WTC11 (cell line): ENCODE results near the gene FAM177B. TPM values are rescaled to one million over a fixed set of nuclear protein-coding genes. Genes with fewer than 3 reads are reported as not detected.

Experiments used
- ATAC-seq: fragments of 200-7000 bp; cut with Tn5 transposase; 2 replicates; pipeline ENCODE4 v1.10.0; 2021; ENCODE audit warnings: mild to moderate bottlenecking, moderate library complexity
- CTCF ChIA-PET: fragments of 300-600 bp; sonication (Branson Sonifier 250); formaldehyde crosslinking; loops from one replicate; lab custom pipeline; 2021; ENCODE audit warnings: antibody characterized with exemption; lab: Charles Lee
- POLR2A ChIA-PET: fragments of 350-600 bp; sonication (Branson Sonifier 250); formaldehyde crosslinking; loops from one replicate; lab custom pipeline; 2021; ENCODE audit warnings: antibody characterized with exemption; lab: Charles Lee
- DNase-seq: peaks from one replicate; pipeline ENCODE4 v3.0.0; 2021; ENCODE audit warnings: low spot score
- H3K27ac Mint-ChIP-seq: 2 replicates; pipeline ENCODE4 v1.8.0; 2021; ENCODE audit warnings: mixed read lengths
- H3K27me3 Mint-ChIP-seq: 2 replicates; pipeline ENCODE4 v1.8.0; 2021; ENCODE audit warnings: low read depth, mild to moderate bottlenecking, moderate library complexity, mixed read lengths
- H3K36me3 Mint-ChIP-seq: 2 replicates; pipeline ENCODE4 v1.8.0; 2021; ENCODE audit warnings: mixed read lengths
- H3K4me1 Mint-ChIP-seq: 2 replicates; pipeline ENCODE4 v1.8.0; 2022; ENCODE audit warnings: mixed read lengths
- H3K4me3 Mint-ChIP-seq: 2 replicates; pipeline ENCODE4 v1.8.0; 2021; ENCODE audit warnings: mild to moderate bottlenecking, moderate library complexity, mixed read lengths
- H3K9me3 Mint-ChIP-seq: 2 replicates; pipeline ENCODE4 v1.8.0; 2021; ENCODE audit warnings: mixed read lengths
- CBFB ChIP-seq: sonication (generic); formaldehyde crosslinking; IDR thresholded peaks from 2 replicates; pipeline ENCODE4 v1.8.1; 2022; ENCODE audit warnings: mild to moderate bottlenecking, low read depth, missing genetic modification reagents
- CREB1 ChIP-seq: sonication (generic); formaldehyde crosslinking; IDR thresholded peaks from 2 replicates; pipeline ENCODE4 v1.8.0; 2023; ENCODE audit warnings: mild to moderate bottlenecking, missing genetic modification reagents
- EMX1 ChIP-seq: fragments of 250-450 bp; sonication (Bioruptor Pico); IDR thresholded peaks from 2 replicates; pipeline ENCODE4 v1.8.0; 2021; ENCODE audit warnings: mild to moderate bottlenecking
- ESRRA ChIP-seq: sonication (generic); formaldehyde crosslinking; IDR thresholded peaks from 2 replicates; pipeline ENCODE4 v1.8.1; 2022; ENCODE audit warnings: mild to moderate bottlenecking, missing genetic modification reagents, borderline replicate concordance
- ETV6 ChIP-seq: sonication (generic); formaldehyde crosslinking; IDR thresholded peaks from 2 replicates; pipeline ENCODE4 v1.8.1; 2022; ENCODE audit warnings: mild to moderate bottlenecking, missing genetic modification reagents
- FOXJ3 ChIP-seq: sonication (generic); formaldehyde crosslinking; IDR thresholded peaks from 2 replicates; pipeline ENCODE4 v1.9.0; 2021; ENCODE audit warnings: missing genetic modification reagents, mild to moderate bottlenecking, borderline replicate concordance
- GTF2I ChIP-seq: fragments of 250-450 bp; sonication (Bioruptor Pico); conservative IDR thresholded peaks from 2 replicates; pipeline ENCODE4 v1.4.0; 2021; ENCODE audit warnings: mild to moderate bottlenecking
- HMGA2 ChIP-seq: fragments of 250-450 bp; sonication (Bioruptor Pico); IDR thresholded peaks from 2 replicates; pipeline ENCODE4 v1.4.0; 2021; ENCODE audit warnings: mild to moderate bottlenecking, moderate library complexity
- IRF2 ChIP-seq: sonication (generic); formaldehyde crosslinking; IDR thresholded peaks from 2 replicates; pipeline ENCODE4 v1.8.0; 2022; ENCODE audit warnings: low read depth, missing genetic modification reagents, borderline replicate concordance
- JAZF1 ChIP-seq: fragments of 250-450 bp; sonication (Bioruptor Pico); IDR thresholded peaks from 2 replicates; pipeline ENCODE4 v1.9.0; 2021; ENCODE audit warnings: moderate library complexity, mild to moderate bottlenecking, inconsistent platforms
- NFATC4 ChIP-seq: fragments of 250-450 bp; sonication (Bioruptor Pico); IDR thresholded peaks from 2 replicates; pipeline ENCODE4 v1.9.0; 2021; ENCODE audit warnings: mild to moderate bottlenecking
- NR1H2 ChIP-seq: sonication (generic); formaldehyde crosslinking; IDR thresholded peaks from 2 replicates; pipeline ENCODE4 v1.9.0; 2021; ENCODE audit warnings: mild to moderate bottlenecking, moderate library complexity, missing genetic modification reagents
- NR2C2 ChIP-seq: sonication (generic); formaldehyde crosslinking; IDR thresholded peaks from 2 replicates; pipeline ENCODE4 v1.8.0; 2022; ENCODE audit warnings: mild to moderate bottlenecking, missing genetic modification reagents
- NR3C1 ChIP-seq: sonication (generic); formaldehyde crosslinking; conservative IDR thresholded peaks from 2 replicates; pipeline ENCODE4 v1.8.1; 2023; ENCODE audit warnings: low read depth, mild to moderate bottlenecking, missing genetic modification reagents
- OVOL2 ChIP-seq: fragments of 250-450 bp; sonication (Bioruptor Pico); IDR thresholded peaks from 2 replicates; pipeline ENCODE4 v1.9.0; 2021; ENCODE audit warnings: mild to moderate bottlenecking, borderline replicate concordance
- TCF7 ChIP-seq: sonication (generic); formaldehyde crosslinking; IDR thresholded peaks from 2 replicates; pipeline ENCODE4 v1.8.0; 2022; ENCODE audit warnings: mild to moderate bottlenecking, low read depth, missing genetic modification reagents, moderate library complexity
- ZNF121 ChIP-seq: sonication (generic); formaldehyde crosslinking; IDR thresholded peaks from 2 replicates; pipeline ENCODE4 v1.8.0; 2023; ENCODE audit warnings: missing genetic modification reagents
- ZNF138 ChIP-seq: sonication (generic); formaldehyde crosslinking; conservative IDR thresholded peaks from 2 replicates; pipeline ENCODE4 v1.8.1; 2022; ENCODE audit warnings: mild to moderate bottlenecking, moderate library complexity, missing genetic modification reagents
- ZNF423 ChIP-seq: fragments of 250-450 bp; sonication (Bioruptor Pico); IDR thresholded peaks from 2 replicates; pipeline ENCODE4 v2.1.2; 2022; ENCODE audit warnings: mild to moderate bottlenecking, moderate library complexity
- ZNF671 ChIP-seq: fragments of 250-450 bp; sonication (Bioruptor Pico); IDR thresholded peaks from 2 replicates; pipeline ENCODE4 v1.8.0; 2021; ENCODE audit warnings: mild to moderate bottlenecking
- total RNA-seq: library from RNA; stranded (reverse); gene quantifications from 3 replicates; pipeline ENCODE4 v1.2.3, GENCODE V29; 2021
- TF ChIP-seq, protein P1 (sequence below): sonication (generic); formaldehyde crosslinking; IDR thresholded peaks from 2 replicates; pipeline ENCODE4 v1.8.1; 2023; ENCODE audit warnings: mild to moderate bottlenecking, moderate library complexity, missing genetic modification reagents
- TF ChIP-seq, protein P2 (sequence below): fragments of 250-450 bp; sonication (Bioruptor Pico); IDR thresholded peaks from 2 replicates; pipeline ENCODE4 v1.9.0; 2021; ENCODE audit warnings: mild to moderate bottlenecking
- TF ChIP-seq, protein P3 (sequence below): sonication (generic); formaldehyde crosslinking; IDR thresholded peaks from 2 replicates; pipeline ENCODE4 v1.8.1; 2023; ENCODE audit warnings: mild to moderate bottlenecking, missing genetic modification reagents
- TF ChIP-seq, protein P4 (sequence below): sonication (generic); formaldehyde crosslinking; IDR thresholded peaks from 2 replicates; pipeline ENCODE4 v1.8.1; 2023; ENCODE audit warnings: mild to moderate bottlenecking, missing genetic modification reagents, moderate library complexity

FAM177B gene
- total RNA-seq, 1 experiment from 2014 or later: not detected

DNA sequence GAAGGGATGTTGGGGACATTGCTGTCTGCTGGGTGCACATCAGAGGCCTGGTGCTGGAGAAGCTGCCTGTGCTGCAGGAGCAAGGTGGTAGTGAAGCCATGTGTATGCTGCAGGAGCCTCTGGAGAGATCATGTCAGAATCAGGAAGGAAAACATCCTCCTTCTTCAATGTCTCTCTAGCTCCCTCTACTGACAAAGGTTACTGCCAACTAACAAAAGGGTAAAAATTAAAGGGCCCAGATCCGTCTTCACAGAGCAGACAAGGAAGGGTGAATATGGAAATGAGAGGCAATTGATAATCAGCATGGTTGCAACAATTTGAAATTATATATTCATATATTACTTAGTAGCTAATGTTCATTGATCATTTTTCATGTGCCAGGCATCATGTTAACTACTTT lies 32.2 kb downstream of the FAM177B start:
- ChIA-PET CTCF (interaction anchor here (0.7 to 1.2 kb wide), 5 partner anchors 17 to 364 kb away, joined by 3 to 4 read pairs (median 3); no protein-coding TSS in a partner anchor), POLR2A (no interaction called here)
- Mint-ChIP-seq H3K27me3 (peaks cover 5% of the 10 kb centered on the region; the same call in 1 of the 2 replicates), H3K9me3 (peaks cover 37% of the 10 kb centered on the region), H3K4me1 (no peaks in the 10 kb centered on the region), H3K36me3 (peaks cover 15% of the 10 kb centered on the region), H3K27ac (no peak overlapping the region)
- peak; percentile 26 for ATAC-seq
- no peak for DNase-seq
- TF ChIP-seq GTF2I (CRISPR knock-in tag) (peak; percentile 78), EMX1 (CRISPR knock-in tag) (no peak), NR1H2 (CRISPR knock-in tag) (no peak), HMGA2 (no peak)
- TF ChIP-seq, protein P1, sequence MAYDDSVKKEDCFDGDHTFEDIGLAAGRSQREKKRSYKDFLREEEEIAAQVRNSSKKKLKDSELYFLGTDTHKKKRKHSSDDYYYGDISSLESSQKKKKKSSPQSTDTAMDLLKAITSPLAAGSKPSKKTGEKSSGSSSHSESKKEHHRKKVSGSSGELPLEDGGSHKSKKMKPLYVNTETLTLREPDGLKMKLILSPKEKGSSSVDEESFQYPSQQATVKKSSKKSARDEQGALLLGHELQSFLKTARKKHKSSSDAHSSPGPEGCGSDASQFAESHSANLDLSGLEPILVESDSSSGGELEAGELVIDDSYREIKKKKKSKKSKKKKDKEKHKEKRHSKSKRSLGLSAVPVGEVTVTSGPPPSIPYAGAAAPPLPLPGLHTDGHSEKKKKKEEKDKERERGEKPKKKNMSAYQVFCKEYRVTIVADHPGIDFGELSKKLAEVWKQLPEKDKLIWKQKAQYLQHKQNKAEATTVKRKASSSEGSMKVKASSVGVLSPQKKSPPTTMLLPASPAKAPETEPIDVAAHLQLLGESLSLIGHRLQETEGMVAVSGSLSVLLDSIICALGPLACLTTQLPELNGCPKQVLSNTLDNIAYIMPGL: no peak
- TF ChIP-seq, all 79 proteins: peak for 1
- H3K4me3 Mint-ChIP-seq: no peak overlapping the region

DNA sequence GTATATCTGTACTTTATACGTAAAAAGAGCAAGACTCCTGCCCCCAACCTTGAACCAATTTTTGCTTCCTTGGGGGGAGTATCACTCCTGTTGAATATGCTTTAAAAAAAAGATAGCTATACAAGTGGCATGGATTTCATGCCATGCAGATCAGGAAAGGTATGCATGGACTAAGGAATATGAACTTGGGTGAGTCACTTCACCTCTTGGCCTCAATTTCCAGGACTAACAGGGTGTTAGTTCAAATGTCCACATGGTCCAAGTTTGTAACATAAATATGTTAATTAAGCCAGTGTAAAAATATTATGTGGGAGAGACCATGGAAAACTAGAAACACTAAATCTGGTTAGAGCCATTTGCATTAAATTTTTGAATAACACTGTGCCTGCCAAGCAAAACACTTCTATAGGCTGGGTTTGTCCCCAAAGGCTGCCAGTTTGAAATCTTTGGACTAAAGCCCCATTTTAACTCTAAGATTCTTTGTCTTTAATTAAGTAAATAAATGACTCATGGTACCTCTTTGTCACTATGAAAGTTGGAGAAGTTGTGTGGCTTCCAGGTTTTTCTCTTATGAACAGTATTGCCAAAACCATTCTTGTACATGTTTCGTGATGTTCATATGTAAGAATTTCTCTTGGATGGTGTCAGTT lies 33.1 kb downstream of the FAM177B start:
- Mint-ChIP-seq H3K4me3 (no peak overlapping the region), H3K9me3 (peaks cover 35% of the 10 kb centered on the region), H3K27me3 (peaks cover 5% of the 10 kb centered on the region; the same call in 1 of the 2 replicates), H3K27ac (no peak overlapping the region), H3K4me1 (no peaks in the 10 kb centered on the region), H3K36me3 (peaks cover 15% of the 10 kb centered on the region)
- no peak for TF ChIP-seq CBFB (CRISPR knock-in tag)
- no peak for TF ChIP-seq ETV6 (CRISPR knock-in tag)
- no peak for TF ChIP-seq ZNF423 (CRISPR knock-in tag)
- no peak for TF ChIP-seq OVOL2
- TF ChIP-seq NFATC4 (CRISPR knock-in tag): no peak
- no peak for ATAC-seq
- DNase-seq: no peak
- ChIA-PET POLR2A (no interaction called here), CTCF (interaction anchor here (1.2 kb wide), 1 partner anchor 320 kb away, joined by 5 read pairs; no protein-coding TSS in a partner anchor)

DNA sequence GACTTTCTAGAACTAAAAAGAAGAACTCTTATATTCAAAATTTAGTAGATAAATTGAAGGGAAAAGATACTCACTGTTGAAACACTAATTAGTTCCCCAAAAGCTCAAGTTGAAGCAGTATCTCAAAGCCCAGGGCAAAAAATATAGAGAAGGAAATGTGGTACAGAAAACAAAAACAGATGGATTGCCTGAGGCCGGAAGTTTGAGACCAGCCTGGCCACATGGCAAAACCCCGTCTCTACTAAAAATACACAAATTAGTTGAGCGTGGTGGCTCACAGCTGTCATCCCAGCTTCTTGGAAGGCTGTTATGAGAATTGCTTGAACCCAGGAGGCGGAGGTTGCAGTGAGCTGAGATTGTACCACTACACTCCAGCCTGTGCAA lies 36.0 kb downstream of the FAM177B start:
- ATAC-seq (no peak), DNase-seq (no peak)
- Mint-ChIP-seq H3K36me3 (peaks cover 15% of the 10 kb centered on the region), H3K9me3 (peaks cover 24% of the 10 kb centered on the region), H3K4me1 (no peaks in the 10 kb centered on the region), H3K27ac (no peak overlapping the region), H3K27me3 (peaks cover 3% of the 10 kb centered on the region; the same call in 1 of the 2 replicates), H3K4me3 (no peak overlapping the region)
- ChIA-PET CTCF (interaction anchor here (1.7 kb wide), 1 partner anchor 317 kb away, joined by 4 read pairs; no protein-coding TSS in a partner anchor), POLR2A (no interaction called here)
- TF ChIP-seq ZNF671 (CRISPR knock-in tag) (no peak), NR2C2 (no peak), ZNF138 (CRISPR knock-in tag) (no peak), ESRRA (no peak), TCF7 (CRISPR knock-in tag) (no peak), ZNF121 (CRISPR knock-in tag) (no peak), CREB1 (CRISPR knock-in tag) (no peak), NR3C1 (CRISPR knock-in tag) (no peak), IRF2 (CRISPR knock-in tag) (no peak), EMX1 (CRISPR knock-in tag) (no peak), FOXJ3 (CRISPR knock-in tag) (no peak), ETV6 (CRISPR knock-in tag) (no peak), NFATC4 (CRISPR knock-in tag) (no peak), JAZF1 (CRISPR knock-in tag) (no peak)
- TF ChIP-seq, protein P2, sequence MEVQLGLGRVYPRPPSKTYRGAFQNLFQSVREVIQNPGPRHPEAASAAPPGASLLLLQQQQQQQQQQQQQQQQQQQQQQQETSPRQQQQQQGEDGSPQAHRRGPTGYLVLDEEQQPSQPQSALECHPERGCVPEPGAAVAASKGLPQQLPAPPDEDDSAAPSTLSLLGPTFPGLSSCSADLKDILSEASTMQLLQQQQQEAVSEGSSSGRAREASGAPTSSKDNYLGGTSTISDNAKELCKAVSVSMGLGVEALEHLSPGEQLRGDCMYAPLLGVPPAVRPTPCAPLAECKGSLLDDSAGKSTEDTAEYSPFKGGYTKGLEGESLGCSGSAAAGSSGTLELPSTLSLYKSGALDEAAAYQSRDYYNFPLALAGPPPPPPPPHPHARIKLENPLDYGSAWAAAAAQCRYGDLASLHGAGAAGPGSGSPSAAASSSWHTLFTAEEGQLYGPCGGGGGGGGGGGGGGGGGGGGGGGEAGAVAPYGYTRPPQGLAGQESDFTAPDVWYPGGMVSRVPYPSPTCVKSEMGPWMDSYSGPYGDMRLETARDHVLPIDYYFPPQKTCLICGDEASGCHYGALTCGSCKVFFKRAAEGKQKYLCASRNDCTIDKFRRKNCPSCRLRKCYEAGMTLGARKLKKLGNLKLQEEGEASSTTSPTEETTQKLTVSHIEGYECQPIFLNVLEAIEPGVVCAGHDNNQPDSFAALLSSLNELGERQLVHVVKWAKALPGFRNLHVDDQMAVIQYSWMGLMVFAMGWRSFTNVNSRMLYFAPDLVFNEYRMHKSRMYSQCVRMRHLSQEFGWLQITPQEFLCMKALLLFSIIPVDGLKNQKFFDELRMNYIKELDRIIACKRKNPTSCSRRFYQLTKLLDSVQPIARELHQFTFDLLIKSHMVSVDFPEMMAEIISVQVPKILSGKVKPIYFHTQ (CRISPR knock-in tag): no peak
- TF ChIP-seq, protein P3, sequence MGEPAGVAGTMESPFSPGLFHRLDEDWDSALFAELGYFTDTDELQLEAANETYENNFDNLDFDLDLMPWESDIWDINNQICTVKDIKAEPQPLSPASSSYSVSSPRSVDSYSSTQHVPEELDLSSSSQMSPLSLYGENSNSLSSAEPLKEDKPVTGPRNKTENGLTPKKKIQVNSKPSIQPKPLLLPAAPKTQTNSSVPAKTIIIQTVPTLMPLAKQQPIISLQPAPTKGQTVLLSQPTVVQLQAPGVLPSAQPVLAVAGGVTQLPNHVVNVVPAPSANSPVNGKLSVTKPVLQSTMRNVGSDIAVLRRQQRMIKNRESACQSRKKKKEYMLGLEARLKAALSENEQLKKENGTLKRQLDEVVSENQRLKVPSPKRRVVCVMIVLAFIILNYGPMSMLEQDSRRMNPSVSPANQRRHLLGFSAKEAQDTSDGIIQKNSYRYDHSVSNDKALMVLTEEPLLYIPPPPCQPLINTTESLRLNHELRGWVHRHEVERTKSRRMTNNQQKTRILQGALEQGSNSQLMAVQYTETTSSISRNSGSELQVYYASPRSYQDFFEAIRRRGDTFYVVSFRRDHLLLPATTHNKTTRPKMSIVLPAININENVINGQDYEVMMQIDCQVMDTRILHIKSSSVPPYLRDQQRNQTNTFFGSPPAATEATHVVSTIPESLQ (CRISPR knock-in tag): no peak
- TF ChIP-seq, protein P4, sequence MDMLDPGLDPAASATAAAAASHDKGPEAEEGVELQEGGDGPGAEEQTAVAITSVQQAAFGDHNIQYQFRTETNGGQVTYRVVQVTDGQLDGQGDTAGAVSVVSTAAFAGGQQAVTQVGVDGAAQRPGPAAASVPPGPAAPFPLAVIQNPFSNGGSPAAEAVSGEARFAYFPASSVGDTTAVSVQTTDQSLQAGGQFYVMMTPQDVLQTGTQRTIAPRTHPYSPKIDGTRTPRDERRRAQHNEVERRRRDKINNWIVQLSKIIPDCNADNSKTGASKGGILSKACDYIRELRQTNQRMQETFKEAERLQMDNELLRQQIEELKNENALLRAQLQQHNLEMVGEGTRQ (CRISPR knock-in tag): no peak
